PC-9 (cell line): Measurements from ENCODE around the gene SGSM1.

ENCODE experiments used
- CTCF ChIP-seq: fragments of 200-600 bp; sonication (generic); conservative IDR thresholded peaks from 2 replicates; pipeline ENCODE4 v1.6.1; 2017; ENCODE audit warnings: mixed run types, antibody characterized with exemption, mild to moderate bottlenecking, moderate library complexity
- EZH2 ChIP-seq: fragments of 200-600 bp; sonication (generic); IDR thresholded peaks from 2 replicates; pipeline ENCODE4 v1.8.0; 2017; ENCODE audit warnings: antibody characterized with exemption, low read depth

DNA sequence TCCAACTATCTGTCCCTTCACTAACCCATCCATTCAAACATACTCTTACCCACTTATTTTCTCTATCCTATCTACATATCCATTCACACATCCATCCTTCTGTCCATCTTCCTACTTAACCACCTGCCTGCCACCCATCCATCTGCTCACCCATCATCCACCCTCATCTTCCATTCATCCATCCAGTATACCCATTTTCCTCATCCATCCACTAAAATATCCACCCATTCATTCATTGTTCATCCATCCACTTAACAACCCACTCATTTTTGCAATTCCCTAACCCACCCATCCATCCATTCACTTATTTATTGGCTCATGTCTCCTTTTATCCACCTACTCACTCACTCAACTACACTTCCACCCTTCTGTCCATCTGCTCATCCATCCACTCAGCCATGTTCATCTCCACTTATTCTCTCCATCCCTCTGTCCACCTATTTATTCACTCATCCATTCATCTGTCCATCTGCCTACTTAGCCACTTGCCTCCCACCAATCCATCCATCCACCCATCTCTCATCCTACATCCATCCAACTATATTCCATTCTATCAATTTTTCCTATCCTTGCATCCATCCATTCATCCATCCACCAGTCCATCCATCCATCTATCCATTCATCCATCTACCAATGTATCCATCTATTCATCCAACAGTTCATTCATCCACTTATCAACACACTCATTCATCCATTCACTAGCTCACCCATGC lies 129.9 kb downstream of the SGSM1 start:
- TF ChIP-seq CTCF (no peak), EZH2 (no peak)
